GM21528 (cell line): ENCODE measurements around the gene TENM4.
"Not testable (repeated sequence)": the region's sequence is repeated elsewhere in the genome, so short reads cannot be mapped to it uniquely, and the experiment has no call there.

Source experiments
- ATAC-seq: cut with Tn5 transposase; IDR thresholded peaks from one replicate; pipeline ENCODE4 v1.9.1; 2021; ENCODE audit warnings: mild to moderate bottlenecking, moderate library complexity; ENCODE audit not compliant: unreplicated experiment, low FRiP score

Gene TENM4

GRCh38 chr11:78901831-78902230 is 539.0 kb downstream of the TENM4 start:
- ATAC-seq: no peak

GRCh38 chr11:78898266-78898775 is 542.5 kb downstream of the TENM4 start:
- no peak for ATAC-seq

GRCh38 chr11:78893996-78894395 is 546.8 kb downstream of the TENM4 start:
- ATAC-seq: no peak

GRCh38 chr11:78889698-78890097 is 551.1 kb downstream of the TENM4 start:
- ATAC-seq: no peak

- ATAC-seq: no peak
Measured at GRCh38 chr11:78886616-78887015, 554.2 kb downstream of the TENM4 start.

- no peak for ATAC-seq
Measured at GRCh38 chr11:78884761-78885160, 556.1 kb downstream of the TENM4 start.

- ATAC-seq: no peak
Measured at GRCh38 chr11:78883506-78883905, 557.3 kb downstream of the TENM4 start.

GRCh38 chr11:78879094-78879980 is 561.5 kb downstream of the TENM4 start:
- not testable (repeated sequence) for ATAC-seq

GRCh38 chr11:78878631-78879030 is 562.2 kb downstream of the TENM4 start:
- ATAC-seq: no peak

GRCh38 chr11:78876676-78877075 is 564.2 kb downstream of the TENM4 start:
- no peak for ATAC-seq

- no peak for ATAC-seq
Measured at GRCh38 chr11:78870655-78871054, 570.2 kb downstream of the TENM4 start.

GRCh38 chr11:78869293-78869692 is 571.5 kb downstream of the TENM4 start:
- no peak for ATAC-seq

GRCh38 chr11:78868563-78868962 is 572.3 kb downstream of the TENM4 start:
- ATAC-seq: no peak

- no peak for ATAC-seq
Measured at GRCh38 chr11:78860720-78861422, 580.0 kb downstream of the TENM4 start.

GRCh38 chr11:78857688-78858087 is 583.1 kb downstream of the TENM4 start:
- ATAC-seq: no peak

- ATAC-seq: no peak
Measured at GRCh38 chr11:78856211-78856610, 584.6 kb downstream of the TENM4 start.

GRCh38 chr11:78855116-78855515 is 585.7 kb downstream of the TENM4 start:
- no peak for ATAC-seq

- no peak for ATAC-seq
Measured at GRCh38 chr11:78853521-78853920, 587.3 kb downstream of the TENM4 start.

- ATAC-seq: no peak
Measured at GRCh38 chr11:78851878-78852586, 588.8 kb downstream of the TENM4 start.

- ATAC-seq: no peak
Measured at GRCh38 chr11:78850078-78850477, 590.8 kb downstream of the TENM4 start.

GRCh38 chr11:78846269-78846668 is 594.6 kb downstream of the TENM4 start:
- no peak for ATAC-seq
